ENCODE measurements around the gene TAGAP. TPM values are rescaled to one million over a fixed set of nuclear protein-coding genes. Genes with fewer than 3 reads are reported as not detected.
"Not testable (repeated sequence)": the region's sequence is repeated elsewhere in the genome, so short reads cannot be mapped to it uniquely, and the experiment has no call there.

Gene TAGAP
- total RNA-seq, 1 experiment from 2014 or later: 0.02 TPM

DNA sequence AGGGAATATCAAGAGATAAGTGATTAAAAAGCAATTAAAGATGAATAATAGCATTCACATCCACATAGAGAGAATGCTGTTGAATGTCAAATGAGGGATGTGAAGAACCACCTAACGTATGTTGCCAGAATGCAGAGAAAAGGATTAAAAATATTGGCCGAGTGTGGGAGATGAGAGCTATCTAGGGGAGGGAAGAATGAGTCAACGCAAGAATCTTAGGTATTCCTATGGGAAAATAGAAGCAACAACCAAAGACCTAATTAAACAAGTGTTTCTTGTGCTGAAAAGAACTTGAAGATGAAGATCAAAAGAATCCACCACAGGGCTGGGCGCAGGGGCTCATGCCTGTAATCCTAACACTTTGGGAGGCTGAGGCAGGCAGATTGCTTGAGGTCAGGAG is 32.6 kb downstream of the TAGAP start:
- DNase-seq (ENCODE audit: low read depth): peak; percentile 27

DNA sequence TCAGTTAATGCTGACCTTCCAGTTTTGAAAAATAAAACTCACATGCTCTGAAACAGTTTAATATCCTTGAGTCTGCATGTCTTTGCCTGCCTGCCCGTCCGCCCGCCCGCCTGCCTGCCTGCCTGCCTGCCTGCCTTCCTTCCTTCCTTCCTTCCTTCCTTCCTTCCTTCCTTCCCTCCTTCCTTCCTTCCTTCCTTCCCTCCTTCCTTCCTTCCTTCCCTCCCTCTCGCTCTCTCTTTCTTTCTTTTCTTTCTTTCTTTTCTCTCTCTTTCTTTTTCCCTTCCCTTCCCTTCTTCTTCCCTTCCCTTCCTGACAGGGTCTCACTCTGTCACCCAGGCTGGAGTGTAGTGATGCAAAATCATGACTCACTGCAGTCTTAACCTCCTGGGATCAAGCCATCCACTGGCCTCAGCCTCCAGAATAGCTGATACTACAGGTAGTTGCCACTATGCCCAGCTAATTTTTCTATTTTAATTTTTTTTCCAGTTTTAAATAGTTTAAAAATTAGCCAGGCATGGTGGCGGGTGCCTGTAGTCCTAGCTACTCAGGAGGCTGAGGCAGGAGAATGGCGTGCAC is 34.7 kb downstream of the TAGAP start:
- peak; percentile 38 for DNase-seq (ENCODE audit: low read depth)

DNA sequence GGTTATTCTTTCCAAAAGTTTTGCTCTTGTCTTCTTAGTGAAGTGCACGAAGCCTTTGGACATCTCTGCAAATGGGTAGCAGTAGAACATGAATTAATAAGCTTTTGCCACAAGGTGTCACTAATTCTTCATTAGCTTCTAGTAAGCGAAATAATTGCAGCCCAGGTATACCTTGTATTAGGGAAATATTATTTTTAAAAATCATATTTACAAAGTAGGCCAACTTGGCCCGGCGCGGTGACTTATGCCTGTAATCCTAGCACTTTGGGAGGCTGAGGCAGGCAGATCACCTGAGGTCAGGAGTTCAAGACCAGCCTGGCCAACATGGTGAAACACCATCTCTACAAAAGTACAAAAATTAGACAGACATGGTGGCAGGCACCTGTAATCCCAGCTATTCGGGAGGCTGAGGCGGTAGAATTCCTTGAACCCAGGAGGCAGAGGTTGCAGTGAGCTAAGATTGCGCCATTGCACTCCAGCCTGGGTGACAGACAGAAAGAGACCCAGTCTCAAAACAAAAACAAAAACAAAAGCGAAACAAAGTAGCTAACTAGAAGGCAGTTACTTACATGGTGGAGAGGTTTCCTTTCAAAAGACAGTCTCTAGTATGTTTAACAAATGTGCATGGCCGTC is 36.0 kb downstream of the TAGAP start:
- peak; percentile 47 for DNase-seq (ENCODE audit: low read depth)

DNA sequence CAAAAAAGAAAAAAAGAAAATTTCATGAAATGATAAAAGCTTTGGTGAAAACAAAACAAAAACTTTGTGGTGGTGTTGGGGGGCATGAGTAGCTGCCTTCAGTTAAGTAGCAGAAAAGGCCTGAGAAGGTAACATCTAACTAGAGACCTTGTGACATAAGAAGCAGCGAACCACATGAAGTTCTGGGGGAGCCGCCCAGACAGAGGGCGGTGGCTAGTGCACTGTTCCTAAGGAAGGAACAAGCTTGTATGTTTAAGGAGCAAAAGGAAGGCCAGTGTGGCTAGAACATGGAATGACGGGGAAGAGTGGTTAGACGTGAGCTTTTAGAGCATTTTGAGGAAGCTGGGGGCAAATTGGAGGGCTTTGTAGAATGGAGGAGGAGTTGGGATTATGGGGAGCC is 37.3 kb downstream of the TAGAP start:
- DNase-seq (ENCODE audit: low read depth): no peak

DNA sequence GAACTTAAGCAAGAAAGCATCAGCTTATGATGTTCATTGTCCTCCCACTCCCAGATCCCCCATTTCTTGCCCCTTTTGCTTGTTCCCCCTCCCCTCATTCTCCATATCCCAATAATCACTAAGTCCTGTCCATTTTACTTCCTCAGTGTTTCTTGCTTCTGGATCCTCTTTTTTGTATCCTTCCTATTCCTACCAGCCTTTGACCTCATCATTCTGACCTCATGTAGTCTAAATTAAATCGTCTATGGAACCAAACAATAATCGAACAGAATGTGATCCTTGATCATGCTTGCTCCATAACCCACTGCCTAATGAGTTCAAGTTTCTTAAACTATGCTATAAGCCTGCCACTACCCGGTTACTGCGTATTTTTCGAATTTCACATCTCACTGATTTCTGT is 39.4 kb downstream of the TAGAP start:
- no peak for DNase-seq (ENCODE audit: low read depth)

DNA sequence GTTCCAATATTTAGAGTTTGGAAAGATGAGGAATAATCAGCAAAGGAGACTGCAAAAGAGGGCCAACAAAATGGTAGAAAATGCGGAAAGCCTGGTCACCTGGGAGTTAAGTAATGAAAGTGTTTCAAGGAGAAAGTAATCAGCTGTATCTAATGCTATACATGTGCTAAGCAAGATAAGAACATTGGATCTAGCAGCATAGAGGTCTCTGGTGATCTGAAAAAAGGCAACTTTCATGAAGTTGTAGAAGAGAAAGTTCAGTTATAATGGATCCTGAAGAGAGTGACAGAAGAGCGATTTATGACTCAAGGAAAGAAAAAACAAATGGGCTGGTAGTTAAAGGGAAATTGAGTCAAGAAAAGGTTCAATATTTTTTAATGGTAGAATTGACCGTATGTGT is 40.2 kb downstream of the TAGAP start:
- DNase-seq (ENCODE audit: low read depth): no peak

DNA sequence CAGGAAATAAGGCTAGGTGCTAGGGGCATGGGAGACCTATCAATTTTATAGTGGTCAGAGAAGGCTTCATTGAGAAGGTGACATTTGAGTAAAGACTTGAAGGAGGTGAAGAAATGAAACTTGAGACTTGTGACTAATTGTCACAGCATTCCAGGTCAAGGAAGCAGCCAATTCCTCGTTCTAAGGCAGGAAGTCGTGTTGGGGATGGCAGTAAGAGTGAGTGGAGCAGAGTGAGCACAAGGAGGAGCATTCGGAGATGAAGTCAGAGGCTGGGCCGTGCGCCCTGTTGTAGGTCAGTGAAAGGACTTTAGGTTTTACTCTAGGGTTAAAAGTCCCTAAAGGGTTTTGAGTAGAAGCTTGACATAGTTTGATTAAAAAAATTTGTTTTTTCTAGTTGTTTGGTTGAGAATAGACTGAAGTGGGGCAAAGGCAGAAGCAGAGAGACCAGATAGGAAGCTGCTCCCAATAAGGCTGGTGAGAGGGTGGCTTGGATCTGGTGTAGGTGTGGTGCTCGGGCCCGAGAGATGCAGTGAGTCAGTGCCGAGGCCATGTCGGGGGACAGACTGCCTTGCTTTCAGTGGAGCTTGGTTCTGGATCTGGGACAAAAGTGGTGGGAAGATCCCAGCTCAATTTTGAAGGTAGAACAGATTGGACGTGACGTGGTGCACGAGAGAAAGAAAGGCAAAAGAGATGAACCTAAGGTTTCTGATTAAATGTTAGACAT is 42.2 kb downstream of the TAGAP start:
- peak; percentile 91 for DNase-seq (ENCODE audit: low read depth)

DNA sequence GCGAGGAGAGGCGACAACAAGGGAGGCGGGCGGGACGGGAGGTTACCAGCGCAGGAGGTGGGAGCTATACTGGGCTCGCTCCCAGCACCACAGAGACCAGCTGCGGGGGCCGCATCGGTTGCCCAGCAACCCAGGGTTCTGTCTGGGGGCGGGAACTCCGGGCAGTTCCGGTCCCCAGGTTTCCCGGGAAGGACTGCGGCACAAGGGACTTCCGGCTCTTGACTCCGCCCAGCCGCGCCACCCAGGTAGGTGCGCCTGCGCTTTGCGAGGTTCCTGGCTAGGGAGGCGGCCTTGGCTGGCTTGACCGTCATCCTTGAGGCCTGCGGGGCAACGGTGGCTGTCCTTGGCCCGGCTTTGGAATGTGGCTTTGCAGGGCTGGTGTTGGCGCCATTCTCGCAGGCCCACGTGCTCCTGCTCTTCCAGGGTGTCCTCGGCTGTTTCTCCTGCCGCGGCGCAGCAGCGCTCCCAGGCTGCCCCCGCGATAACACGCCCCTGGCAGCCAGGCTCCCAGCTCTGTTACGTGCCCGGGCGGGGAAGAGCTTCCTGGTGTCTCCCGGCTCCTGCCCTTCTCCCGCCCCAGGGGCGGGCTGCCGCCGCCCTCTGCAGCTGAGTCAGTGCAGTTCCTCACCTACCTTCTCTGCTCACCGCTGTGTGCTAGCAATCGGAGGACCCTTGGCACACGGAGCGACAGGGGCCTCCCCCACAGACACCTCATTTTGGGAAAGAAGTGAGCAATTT is 45.0 kb downstream of the TAGAP start, which contains the start of gene RSPH3:
RSPH3 (minus strand) TSS at position 537 of the 738 bp plus-strand sequence. CDS start 652 bp downstream, outside the sequence.
- peak; percentile 97 for DNase-seq (ENCODE audit: low read depth)

DNA sequence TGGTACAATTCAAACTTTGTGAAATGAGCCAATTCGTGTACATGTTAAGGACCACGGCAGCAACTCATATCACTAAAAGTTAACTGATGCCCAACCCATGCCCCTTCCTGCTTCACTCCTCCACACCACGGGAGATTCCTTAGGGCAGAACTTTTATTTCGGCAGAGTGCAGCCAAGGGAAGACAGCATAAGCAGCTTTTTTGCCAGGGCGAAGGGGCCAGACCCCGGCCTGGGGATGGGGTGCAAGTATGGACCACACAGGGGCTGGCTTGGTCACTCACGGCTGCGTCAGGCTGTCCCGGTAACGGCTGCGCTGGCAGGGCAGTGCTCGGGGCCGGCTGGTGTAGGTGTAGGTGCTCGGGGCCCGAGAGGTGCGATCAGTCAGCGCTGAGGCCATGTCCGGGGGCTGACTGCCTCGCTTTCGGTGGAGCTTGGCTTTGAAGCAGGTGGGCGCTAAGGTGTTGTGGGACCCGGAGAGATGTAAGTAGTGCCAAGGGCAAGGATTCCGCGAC is 45.6 kb downstream of the TAGAP start:
- DNase-seq (ENCODE audit: low read depth): peak; percentile 32

DNA sequence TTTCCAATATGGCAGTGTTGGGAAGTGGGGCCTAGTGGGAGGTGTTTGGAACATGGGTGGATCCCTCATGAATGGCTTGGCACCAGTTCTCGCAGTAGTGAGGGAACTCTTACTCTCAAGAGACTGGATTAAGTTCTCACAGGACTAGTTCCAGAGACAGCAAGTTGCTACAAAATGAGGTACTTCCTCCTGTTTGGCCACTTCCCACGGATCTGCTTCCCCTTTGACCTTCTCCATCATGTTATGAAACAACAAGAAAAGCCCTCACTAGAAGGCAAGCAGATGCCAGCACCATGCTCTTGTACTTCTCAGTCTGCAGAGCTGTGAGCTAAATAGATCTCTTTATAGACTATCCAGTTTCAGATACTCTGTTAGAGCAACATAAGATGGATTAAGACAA is 47.9 kb downstream of the TAGAP start:
- DNase-seq (ENCODE audit: low read depth): peak; percentile 15

DNA sequence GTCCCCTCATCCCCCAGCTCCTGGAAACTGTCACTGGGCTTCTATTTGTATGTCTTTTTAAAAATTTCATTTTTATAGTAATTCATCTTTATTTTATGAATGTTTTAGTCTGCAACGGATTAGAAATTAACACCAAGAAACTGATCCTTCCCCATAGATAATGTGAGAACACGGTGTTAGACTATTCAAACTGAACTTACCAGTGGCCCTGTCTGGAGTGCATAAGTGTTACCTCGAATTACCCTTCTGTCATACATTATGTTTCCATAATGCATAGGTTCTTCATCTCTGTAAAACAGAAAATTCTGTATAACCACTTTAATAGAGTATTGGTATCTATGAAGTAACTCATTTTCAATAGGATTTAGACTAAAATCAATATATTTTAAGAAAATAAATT is 51.2 kb downstream of the TAGAP start:
- no peak for DNase-seq (ENCODE audit: low read depth)

DNA sequence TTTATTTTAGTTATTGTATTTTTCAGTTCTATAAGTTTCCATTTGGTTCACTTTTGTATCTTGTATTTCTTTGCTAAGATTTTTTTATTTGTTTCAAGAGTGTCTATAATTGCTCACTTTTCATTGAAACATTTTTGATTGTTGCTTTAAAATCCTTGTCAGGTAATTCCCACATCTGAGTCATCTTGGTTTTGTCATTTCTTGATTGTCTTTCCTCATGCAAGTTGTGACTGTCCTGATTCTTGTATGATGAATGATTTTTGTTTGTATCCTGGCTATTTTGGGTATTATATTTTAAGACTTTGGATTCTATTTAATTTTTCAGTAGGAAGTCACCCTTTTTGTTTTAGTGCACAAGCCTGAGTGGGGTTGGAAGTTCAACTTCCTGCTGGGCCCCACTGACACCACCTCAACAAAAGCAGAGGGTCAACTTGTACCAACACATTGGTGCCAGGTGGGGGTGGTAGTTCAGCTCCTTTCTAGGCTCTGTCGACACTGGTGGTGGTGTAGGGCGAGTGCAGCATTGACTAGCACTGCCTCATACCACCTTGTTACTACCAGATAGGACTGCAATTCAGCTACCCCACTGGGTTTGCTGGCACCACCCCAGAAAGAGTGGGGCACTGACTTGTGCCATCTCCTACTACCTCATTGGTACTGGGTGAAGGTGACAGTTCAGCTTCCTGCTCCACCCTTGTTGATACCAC is 53.6 kb downstream of the TAGAP start:
- peak; percentile 9 for DNase-seq (ENCODE audit: low read depth)

DNA sequence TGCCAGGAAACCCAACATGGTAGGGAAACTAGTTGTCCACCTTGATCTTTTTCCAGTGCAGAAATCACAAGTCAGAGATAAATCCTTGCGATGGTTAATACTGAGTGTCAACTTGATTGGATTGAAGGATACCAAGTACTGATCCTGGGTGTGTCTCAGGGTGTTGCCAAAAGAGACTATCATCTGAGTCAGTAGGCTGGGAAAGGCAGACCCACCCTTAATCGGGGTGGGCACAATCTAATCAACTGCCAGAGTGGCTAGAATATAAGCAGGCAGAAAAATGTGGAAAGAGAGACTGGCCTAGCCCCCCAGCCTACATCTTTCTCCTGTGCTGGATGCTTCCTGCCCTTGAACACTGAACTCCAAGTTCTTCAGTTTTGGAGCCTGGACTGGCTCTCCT is 55.1 kb downstream of the TAGAP start:
- DNase-seq (ENCODE audit: low read depth): not testable (repeated sequence)

DNA sequence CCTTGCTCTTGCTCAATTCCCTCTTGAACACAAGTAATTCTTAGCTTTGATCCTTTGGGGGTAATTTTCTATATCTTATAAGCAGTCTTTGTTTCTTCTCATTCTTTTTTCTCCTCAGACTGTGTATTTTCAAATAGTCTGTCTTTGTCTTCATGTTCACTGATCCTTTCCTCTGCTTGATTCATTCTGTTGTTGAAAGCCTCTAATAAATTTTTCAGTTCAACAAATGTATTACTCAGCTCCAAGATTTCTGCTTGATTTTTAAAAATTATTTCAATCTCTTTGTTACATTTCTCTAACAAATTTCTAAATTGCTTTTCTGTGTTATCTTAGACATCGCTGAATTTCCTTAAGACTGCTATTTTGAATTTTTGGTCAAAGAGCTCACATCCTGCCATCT is 56.3 kb downstream of the TAGAP start:
- DNase-seq (ENCODE audit: low read depth): no peak

DNA sequence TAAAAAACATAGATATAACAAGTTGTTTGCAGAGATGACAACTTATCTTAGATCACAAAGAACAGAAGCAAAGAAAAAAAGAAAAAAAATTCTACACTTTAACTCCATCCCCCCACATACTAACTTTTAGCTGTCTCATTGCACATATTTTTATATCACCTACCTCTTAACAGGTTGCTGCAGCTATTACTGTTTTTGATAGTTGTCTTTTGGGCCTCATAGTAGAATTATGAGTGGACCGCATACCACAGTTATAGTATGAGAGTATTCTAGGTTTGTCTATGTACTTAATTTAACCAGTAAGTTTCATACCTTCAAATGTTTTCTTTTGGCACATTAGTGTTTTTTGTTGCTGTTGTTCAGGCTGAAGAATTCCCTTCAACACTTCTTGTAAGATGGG is 57.1 kb downstream of the TAGAP start:
- no peak for DNase-seq (ENCODE audit: low read depth)

Other genes with a start within 250 kb of the TAGAP start
- gene EZR, start 225.6 kb downstream of the TAGAP start, total RNA-seq (2014; rRNA removed; shearing (Covaris generic)): 139 and 224 TPM in 2 replicates
- gene RSPH3, start 44.8 kb downstream of the TAGAP start, total RNA-seq (2014; rRNA removed; shearing (Covaris generic)): 3.4 and 9.6 TPM in 2 replicates
- not detected in 2 replicates for gene FNDC1, start 124.4 kb upstream of the TAGAP start, total RNA-seq (2014; rRNA removed; shearing (Covaris generic))

Data from M059J (cell line).